Stimulated activated CD4-positive, alpha-beta T cell treated with anti-CD3 and anti-CD28 coated beads, Interleukin-4, amount 100 ng/mL, for 4 hours (primary cell): ENCODE measurements around the gene ZNRD2.

ENCODE experiments used
- DNase-seq, 2 experiments: peaks; one replicate each; pipeline ENCODE4 v3.0.0-alpha.2; 2020

Gene ZNRD2

DNA sequence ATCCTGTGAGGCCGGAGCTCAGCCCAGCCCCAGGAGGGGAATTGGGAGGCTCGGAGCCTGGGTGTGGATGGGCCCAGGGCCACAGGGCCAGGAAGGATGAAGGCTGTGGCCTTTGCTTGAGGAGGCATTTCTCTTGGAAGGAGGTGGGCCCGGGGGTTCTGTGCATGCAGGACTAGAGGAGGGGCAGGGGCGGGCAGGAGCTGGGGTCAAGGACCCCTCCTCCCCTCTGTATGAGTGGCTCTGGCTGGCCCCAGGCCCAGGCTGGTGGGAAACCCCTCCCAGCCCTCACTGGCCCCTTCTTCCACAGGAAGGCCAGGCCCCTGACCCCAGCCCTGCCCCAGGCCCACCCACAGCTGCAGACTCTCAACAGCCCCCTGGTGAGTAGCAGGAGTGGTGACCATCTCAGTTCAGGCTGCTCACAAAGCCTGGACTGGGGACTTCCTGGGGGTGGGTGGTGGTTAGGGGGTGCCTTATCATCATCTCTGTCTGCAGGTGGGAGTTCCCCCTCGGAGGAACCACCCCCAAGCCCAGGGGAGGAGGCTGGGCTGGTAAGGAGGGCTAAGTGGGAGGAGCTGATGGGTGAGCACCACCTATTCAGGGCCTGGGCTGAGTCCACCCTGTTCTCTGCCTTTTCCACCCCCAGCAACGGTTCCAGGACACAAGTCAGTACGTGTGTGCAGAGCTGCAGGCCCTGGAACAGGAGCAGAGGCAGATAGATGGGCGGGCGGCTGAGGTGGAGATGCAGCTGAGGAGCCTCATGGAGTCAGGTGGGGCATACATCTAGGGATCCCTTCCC lies 19.4 kb downstream of the ZNRD2 start:
- no peak for DNase-seq

DNA sequence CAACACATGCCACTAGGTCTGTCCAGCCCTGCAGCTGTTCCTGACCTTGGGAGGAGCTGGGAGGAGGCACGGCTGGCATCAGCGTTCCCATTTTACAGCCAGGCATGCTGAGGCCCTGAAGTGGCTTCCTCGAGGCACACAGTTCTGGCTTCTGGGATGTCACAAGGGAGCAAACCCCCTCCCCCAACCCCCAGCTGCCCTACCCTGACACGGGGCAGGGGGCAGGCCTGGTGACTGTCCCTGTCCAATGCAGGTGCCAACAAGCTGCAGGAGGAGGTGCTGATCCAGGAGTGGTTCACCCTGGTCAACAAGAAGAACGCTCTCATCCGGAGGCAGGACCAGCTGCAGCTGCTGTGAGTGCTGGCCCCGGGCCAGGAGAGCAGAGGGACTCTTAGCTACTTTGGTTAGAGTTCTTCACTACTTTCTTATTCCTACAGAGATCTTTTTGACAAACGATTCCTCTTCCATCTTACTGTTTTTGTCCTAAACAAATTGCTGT lies 20.0 kb downstream of the ZNRD2 start:
- no peak for DNase-seq

- DNase-seq = no peak
Measured at GRCh38 chr11:65591939-65592857, 21.9 kb downstream of the ZNRD2 start.

DNA sequence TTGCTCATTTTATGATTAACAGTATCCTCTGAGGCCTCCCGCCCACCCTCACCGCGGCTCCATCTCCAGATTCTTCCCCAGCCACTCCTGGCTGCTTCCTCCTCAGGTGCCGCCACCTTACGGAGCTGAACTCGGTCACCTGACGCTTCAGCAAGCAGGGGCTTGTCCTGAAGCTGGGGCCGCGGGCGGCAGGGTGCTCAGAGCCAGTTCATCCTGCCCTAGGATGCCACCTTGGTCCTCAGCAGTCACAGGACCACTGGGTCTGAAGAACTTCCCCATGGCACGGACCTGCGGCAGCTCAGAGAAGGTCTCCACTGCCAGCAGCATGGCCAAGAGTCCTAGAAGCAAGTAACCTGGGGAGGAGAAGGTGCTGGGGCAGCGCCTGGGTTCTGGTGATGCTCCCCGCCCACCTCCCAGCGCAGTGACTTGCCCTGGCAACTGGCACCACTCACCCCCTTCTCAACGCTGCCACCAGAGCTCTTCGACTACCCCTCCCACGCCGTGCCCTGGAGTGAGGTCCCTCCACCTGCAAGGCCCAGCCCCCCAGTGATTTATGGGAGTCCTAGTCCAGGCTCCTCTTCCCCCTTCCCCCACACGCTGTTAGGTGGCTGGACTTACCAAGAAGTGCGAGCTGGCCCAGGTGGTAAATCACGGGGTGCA lies 22.7 kb downstream of the ZNRD2 start:
- no peak for DNase-seq

- DNase-seq = peak; percentile 36 to 51
Measured at GRCh38 chr11:65593518-65594414, 23.5 kb downstream of the ZNRD2 start.

GRCh38 chr11:65595131-65595530 lies 24.9 kb downstream of the ZNRD2 start:
- no peak for DNase-seq

DNA sequence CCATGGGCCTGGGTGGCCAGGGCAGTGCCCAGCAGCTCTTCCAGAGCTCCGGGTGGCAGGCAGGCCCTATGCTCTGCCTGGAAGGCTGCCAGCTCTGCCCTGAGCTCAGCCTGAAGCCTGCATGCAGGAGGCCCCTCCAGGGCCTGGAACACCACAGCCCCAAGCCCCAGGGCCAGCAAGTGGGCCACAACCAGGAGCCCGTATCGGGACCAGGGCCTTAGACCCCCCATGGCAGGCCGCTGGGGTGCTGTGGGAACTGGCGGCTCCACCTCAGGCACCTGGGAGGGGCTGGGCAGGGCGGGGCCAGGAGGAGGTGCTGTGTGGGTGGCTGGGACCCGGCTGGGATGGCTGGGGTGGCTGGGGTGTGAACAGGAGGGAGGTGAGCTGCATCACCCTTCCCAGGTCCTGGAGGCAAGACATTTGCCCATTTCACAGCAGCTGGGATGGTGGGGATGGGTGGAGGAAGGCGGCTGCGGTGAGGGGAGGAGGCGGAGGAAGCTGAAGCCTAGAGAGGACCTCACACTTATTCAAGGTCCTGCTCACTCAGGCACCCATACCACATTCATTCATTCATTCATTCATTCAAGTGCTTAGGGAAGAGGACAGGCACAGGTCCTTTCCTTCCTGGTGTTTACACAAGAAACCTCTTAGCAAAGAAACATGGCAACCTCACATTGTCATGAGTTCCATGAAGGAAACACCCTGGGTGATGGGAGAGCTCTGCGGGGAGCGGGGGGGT lies 25.4 kb downstream of the ZNRD2 start, which contains the start of gene KCNK7:
KCNK7 (minus strand) TSS at position 258 of the 739 bp plus-strand sequence; CDS start at position 230, 28 bp downstream.
- no peak for DNase-seq

- DNase-seq = no peak
Measured at GRCh38 chr11:65596520-65596919, 26.2 kb downstream of the ZNRD2 start.

DNA sequence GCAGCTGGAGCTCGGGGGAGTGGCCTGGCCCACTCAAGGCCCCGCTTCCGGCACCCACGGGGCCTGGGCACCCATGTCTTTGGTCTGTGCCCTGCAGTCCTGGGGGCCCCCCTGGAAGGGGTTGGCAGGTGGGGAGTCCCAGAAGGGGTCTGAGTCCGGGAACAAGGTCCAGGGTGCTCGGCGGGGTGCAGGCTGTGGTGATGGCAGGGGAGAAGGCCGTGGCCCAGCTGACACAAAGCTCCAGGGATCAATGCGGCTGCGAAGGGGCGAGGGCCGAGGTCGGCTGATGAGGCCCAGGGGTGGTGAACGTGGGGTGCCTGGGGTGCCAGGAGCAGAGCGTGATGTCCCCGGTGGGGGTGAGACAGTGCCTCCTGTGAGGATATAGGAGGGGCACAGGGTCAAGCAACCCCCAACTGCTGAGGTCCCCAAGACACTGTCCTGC lies 28.0 kb downstream of the ZNRD2 start:
- no peak for DNase-seq

DNA sequence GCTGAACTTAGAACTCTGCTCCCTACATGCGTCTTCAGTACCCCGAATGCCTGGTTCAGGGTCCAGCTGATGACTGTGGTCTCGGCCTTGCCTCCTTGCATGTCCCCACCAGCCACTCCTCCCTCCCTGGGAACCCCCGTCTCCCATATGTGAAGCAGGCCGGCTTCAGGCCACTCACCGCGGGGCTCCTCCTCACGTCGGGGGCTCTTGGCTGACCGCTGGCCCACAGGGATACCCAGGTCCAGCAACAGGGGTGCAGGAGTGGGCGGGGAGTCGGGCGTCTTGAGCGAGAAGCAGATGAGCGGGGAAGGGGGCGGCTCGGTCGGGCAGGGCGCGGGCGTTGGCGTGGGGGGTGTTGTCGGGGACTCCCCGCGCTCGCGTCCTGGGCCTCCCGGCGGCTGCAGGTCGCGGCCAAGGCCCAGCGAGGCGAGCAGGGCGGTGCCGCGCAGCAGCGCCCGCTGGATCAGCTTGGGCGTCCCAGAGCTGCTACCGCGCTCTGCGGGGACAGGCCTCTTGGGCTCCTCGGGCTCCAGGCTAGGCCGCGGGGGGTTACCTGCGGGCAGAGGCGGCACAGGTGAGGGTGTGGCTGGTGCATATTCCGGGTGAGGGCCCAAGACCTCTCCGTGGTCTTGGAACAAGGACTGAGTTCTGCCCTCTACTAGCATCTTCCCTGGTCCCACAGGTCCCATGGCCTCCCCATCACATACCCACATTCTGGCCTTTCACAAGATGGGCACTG lies 29.1 kb downstream of the ZNRD2 start:
- no peak for DNase-seq

DNA sequence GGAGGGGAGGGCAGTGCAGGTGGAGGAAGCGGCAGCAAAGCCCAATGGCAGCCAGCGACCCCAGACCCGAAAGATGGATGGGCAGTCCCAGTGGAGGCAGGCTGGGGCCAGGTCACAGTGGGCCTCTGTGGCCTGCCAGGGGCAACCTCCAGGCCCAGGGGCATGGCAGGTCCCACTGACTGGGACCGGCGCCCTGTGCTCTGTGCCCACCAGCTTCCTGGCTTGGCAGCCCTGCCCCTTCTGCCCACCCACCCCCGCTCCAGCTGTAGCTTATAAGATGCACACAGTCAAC lies 29.6 kb downstream of the ZNRD2 start:
- DNase-seq = no peak

DNA sequence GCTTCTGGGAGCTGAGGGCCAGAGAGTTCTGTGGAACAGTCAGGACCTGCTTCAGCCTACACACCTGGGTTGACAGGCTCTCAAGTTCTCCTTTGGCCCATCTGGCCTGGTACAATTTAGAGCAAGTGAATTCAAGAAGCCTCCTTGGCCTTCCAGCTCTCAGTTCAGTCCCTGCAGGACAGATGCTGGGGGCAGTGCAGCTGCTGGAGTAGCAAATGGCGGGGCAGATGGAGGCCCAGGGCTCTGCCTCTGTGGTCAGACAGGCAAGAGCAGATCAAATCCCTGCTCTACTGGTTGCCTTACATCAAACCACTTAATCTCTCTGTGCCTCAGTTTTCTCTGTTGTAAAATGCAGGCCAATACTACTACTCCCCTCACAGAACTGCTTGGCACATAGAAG lies 34.0 kb downstream of the ZNRD2 start:
- no peak for DNase-seq

DNA sequence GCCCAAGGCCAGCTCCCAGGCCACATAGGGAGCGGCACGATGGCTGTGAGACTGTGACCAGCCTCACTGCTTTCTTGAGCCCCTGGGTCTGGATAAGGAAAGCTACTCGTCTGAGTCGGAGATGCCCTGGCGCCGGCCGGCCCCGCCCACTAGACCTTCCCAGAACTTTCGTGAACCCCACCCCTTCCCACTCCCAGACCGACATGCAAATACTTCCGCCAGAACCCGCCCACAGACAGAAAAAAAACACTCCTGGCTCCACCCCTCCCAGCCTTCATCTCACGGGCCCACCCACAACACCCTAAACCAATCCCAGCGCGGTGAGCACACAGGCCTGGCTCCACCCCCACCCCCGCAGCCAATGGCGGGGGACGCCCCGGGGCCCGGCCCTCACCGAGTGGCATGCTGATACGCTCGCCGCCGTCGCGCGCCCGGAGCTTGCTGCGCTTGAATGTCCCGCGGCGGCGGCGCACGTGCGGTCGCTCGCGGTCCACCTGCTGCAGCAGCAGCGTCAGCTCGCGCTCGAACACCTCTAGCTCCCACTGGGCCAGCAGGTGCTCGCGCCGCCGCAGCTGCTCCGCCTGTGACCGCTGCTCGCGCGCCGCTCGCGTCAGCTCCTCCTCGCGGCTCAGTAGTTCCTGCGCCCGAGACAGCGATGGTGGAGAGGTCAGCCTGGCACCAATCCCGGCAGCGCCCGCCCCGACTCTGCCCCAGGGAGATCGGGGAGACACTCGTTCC lies 36.8 kb downstream of the ZNRD2 start:
- DNase-seq = no peak

DNA sequence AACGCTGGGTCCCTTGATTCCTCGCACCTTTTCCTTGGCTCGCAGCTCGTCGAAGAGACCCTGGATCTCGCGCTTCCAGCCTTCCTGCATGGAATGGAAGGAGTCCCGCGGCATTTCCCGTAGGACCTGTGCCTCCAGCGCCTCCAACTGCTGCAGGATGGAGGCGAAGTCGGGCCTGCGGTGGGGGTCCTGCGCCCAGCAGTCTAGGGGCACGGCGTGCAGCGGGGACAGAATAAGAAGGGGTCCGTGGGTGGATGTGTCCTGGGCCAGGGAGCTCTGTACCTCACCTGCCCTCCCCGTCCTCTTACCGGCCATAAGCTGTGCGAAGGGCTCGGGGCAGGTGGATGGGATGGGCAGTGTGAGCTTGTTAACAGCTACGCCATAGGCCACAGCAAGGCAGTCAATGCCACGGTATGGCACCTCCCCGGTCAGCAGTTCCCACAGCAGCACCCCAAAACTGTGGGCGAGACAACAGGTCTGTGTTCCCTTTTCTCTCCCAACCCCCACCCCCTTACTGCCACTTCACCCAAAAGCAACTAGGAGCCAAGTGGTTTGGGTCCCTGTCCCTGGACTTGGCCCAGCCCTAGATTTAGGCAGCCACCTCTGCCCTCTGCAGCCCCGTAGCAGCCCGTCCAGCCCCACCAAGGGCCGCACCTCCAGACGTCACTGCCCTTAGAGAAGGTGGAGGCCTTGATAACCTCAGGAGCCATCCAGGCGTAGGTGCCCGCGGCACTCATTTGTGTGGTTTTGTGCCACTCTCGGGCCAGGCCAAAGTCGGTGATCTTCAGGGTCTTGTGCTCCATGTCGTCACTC lies 37.5 kb downstream of the ZNRD2 start:
- DNase-seq = no peak

GRCh38 chr11:65609229-65609628 lies 39.0 kb downstream of the ZNRD2 start:
- no peak for DNase-seq

DNA sequence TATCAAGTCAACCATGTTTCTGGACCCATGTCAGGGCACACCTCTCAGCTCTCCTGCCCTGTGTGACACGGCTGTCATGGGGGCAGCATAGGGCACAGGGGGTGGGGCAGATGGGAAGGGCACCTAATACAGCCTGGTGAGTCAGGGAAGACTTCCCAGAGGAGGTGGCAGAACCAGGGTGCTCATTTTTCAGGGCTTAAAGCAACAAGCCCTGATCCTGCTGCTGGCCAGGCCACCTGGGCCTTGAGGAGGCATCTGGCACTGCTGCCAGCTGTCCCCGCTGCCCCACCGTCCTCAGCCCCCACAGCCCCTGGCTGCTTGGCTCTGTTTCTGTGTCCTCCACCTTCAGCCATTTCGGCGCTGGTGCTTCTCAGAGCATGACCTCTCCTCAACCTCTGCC lies 39.4 kb downstream of the ZNRD2 start:
- DNase-seq = no peak

DNA sequence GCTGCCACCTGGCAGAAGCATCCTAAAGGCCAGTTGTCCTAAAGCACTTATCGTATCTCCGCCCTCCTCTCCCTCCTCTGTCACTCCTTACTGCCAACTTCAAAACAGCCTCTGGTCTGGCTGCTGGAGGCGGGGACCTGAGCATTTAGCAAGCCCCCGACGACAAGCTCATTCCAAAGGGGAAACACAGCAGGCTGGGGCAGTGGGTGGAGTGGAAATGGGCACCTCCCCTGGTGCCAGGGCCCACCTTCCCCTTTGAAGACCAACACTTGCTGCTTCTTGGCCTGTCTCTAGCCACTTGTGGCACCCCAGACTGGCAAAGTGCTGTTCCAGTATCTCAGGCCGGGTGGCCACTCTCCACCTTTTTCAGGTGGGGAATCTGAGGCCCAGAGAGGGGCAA lies 40.1 kb downstream of the ZNRD2 start:
- DNase-seq = no peak

GRCh38 chr11:65611028-65611757 lies 40.9 kb downstream of the ZNRD2 start:
- no peak for DNase-seq
